ENCODE results near the gene LRRC1.
"Not testable (repeated sequence)": the region's sequence is repeated elsewhere in the genome, so short reads cannot be mapped to it uniquely, and the experiment has no call there.

Gene LRRC1

GRCh38 chr6:53768636-53769035 is 26.2 kb upstream of the LRRC1 start:
- Histone ChIP-seq H3K4me1 (ENCODE audit: insufficient read depth, low read length) (no peaks in the 10 kb centered on the region), H2AFZ (ENCODE audit: low read depth, low read length) (no peak overlapping the region)

GRCh38 chr6:53770780-53771249 is 24.0 kb upstream of the LRRC1 start:
- Histone ChIP-seq H3K27me3 (ENCODE audit: insufficient read depth, low read length) (no peaks in the 10 kb centered on the region), H3K4me1 (ENCODE audit: insufficient read depth, low read length) (no peaks in the 10 kb centered on the region), H2AFZ (ENCODE audit: low read depth, low read length) (no peak overlapping the region), H3K9me3 (ENCODE audit: low read length) (peaks cover 2% of the 10 kb centered on the region), H3K4me3 (ENCODE audit: low read length) (no peak overlapping the region), H3K36me3 (ENCODE audit: insufficient read depth, low read length) (no peaks in the 10 kb centered on the region)

More at GRCh38 chr6:53768636-53769035, 26.2 kb upstream of the LRRC1 start:
- H3K9me3 ChIP-seq (ENCODE audit: low read length): peaks cover 4% of the 10 kb centered on the region
- no peaks in the 10 kb centered on the region for H3K27me3 ChIP-seq (ENCODE audit: insufficient read depth, low read length)
- no peak overlapping the region for H3K4me3 ChIP-seq (ENCODE audit: low read length)
- H3K36me3 ChIP-seq (ENCODE audit: insufficient read depth, low read length): no peaks in the 10 kb centered on the region

- Histone ChIP-seq H3K4me3 (ENCODE audit: low read length) (no peak overlapping the region), H2AFZ (ENCODE audit: low read depth, low read length) (no peak overlapping the region), H3K9me3 (ENCODE audit: low read length) (peaks cover 2% of the 10 kb centered on the region), H3K36me3 (ENCODE audit: insufficient read depth, low read length) (no peaks in the 10 kb centered on the region), H3K27me3 (ENCODE audit: insufficient read depth, low read length) (no peaks in the 10 kb centered on the region), H3K4me1 (ENCODE audit: insufficient read depth, low read length) (no peaks in the 10 kb centered on the region)
These were observed 22.8 kb upstream of the LRRC1 start for GRCh38 chr6:53771785-53772624.

GRCh38 chr6:53773044-53773696 is 21.6 kb upstream of the LRRC1 start:
- H3K27me3 ChIP-seq (ENCODE audit: insufficient read depth, low read length): no peaks in the 10 kb centered on the region
- H3K36me3 ChIP-seq (ENCODE audit: insufficient read depth, low read length): no peaks in the 10 kb centered on the region
- no peaks in the 10 kb centered on the region for H3K4me1 ChIP-seq (ENCODE audit: insufficient read depth, low read length)
- H2AFZ ChIP-seq (ENCODE audit: low read depth, low read length): no peak overlapping the region
- no peak overlapping the region for H3K4me3 ChIP-seq (ENCODE audit: low read length)
- peaks cover 2% of the 10 kb centered on the region for H3K9me3 ChIP-seq (ENCODE audit: low read length)

DNA sequence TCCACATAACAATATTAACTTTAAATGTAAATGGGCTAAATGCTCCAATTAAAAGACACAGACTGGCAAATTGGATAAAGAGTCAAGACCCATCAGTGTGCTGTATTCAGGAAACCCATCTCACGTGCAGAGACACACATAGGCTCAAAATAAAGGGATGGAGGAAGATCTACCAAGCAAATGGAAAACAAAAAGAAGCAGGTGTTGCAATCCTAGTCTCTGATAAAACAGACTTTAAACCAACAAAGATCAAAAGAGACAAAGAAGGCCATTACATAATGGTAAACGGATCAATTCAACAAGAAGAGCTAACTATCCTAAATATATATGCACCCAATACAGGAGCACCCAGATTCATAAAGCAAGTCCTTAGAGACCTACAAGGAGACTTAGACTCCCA is 18.7 kb upstream of the LRRC1 start:
- not testable (repeated sequence) for H2AFZ ChIP-seq (ENCODE audit: low read depth, low read length); H3K9me3 ChIP-seq (ENCODE audit: low read length); H3K27me3 ChIP-seq (ENCODE audit: insufficient read depth, low read length); H3K4me3 ChIP-seq (ENCODE audit: low read length); H3K4me1 ChIP-seq (ENCODE audit: insufficient read depth, low read length); H3K36me3 ChIP-seq (ENCODE audit: insufficient read depth, low read length)

DNA sequence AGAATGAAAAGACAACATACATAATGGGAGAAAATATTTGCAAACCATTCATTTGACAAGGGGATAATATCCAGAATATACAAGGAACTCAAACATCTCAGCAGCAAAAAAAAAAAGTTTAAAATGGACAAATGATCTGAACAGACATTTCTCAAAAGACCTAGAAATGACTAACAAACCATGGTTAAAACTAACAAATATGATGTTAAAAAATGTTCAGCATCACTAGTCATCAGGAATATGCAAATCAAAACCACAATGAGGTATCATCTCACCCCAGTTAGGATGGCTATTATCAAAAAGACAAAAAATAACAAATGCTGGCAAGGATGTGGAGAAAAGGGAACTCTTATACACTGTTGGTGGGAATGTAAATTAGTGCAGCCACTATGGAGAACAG is 9.8 kb upstream of the LRRC1 start:
- H2AFZ ChIP-seq (ENCODE audit: low read depth, low read length); H3K4me1 ChIP-seq (ENCODE audit: insufficient read depth, low read length); H3K4me3 ChIP-seq (ENCODE audit: low read length); H3K27me3 ChIP-seq (ENCODE audit: insufficient read depth, low read length); H3K36me3 ChIP-seq (ENCODE audit: insufficient read depth, low read length); H3K9me3 ChIP-seq (ENCODE audit: low read length): not testable (repeated sequence)

- H3K4me1 ChIP-seq (ENCODE audit: insufficient read depth, low read length): no peaks in the 10 kb centered on the region
- no peak overlapping the region for H3K4me3 ChIP-seq (ENCODE audit: low read length)
- no peaks in the 10 kb centered on the region for H3K27me3 ChIP-seq (ENCODE audit: insufficient read depth, low read length)
- no peak overlapping the region for H2AFZ ChIP-seq (ENCODE audit: low read depth, low read length)
- H3K36me3 ChIP-seq (ENCODE audit: insufficient read depth, low read length): no peaks in the 10 kb centered on the region
- no peaks in the 10 kb centered on the region for H3K9me3 ChIP-seq (ENCODE audit: low read length)
These were observed 8.0 kb upstream of the LRRC1 start for GRCh38 chr6:53786832-53787231.

DNA sequence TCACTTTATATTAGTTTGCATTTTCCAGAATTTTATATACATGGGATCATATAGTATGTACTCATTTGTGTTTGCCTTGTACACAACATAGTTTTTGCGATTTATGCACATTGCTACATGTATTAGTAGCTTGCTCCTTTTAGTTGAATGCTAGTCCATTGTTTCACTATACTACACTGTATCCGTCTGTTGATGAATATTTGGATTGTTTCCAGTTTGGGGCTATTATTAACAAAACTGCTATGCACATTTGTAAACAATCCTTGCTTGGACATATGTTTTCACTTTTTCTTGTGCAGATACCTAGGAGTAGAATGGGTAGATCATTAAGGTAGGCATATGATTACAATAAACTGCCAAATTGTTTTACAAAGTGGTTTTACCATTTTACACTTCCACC is 3.9 kb upstream of the LRRC1 start:
- no peak overlapping the region for H3K4me3 ChIP-seq (ENCODE audit: low read length)
- H3K4me1 ChIP-seq (ENCODE audit: insufficient read depth, low read length): peaks cover 6% of the 10 kb centered on the region
- no peak overlapping the region for H2AFZ ChIP-seq (ENCODE audit: low read depth, low read length)
- H3K27me3 ChIP-seq (ENCODE audit: insufficient read depth, low read length): no peaks in the 10 kb centered on the region
- H3K36me3 ChIP-seq (ENCODE audit: insufficient read depth, low read length): no peaks in the 10 kb centered on the region
- H3K9me3 ChIP-seq (ENCODE audit: low read length): no peaks in the 10 kb centered on the region

DNA sequence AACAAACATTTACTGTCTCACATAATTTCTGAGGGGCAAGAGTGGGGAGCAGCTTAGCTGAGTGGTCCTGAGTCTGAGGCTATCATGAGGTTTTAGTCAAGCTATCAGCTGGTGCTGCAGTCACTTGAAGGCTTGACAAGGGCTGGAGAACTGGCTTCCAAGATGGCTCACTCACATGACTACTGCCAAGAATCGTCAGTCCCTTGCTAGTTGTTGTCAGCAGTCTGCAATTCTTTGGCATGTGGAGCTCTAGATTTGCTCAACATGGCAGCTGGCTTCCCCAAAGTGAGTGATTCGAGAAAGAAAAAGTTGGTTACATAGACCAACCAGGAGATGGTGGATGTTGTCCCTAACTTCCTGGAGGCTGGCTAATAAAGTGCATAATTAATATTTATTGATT is 2.8 kb upstream of the LRRC1 start:
- Histone ChIP-seq H3K4me3 (ENCODE audit: low read length) (no peak overlapping the region), H3K4me1 (ENCODE audit: insufficient read depth, low read length) (peaks cover 16% of the 10 kb centered on the region)

GRCh38 chr6:53792973-53793317 is 1.9 kb upstream of the LRRC1 start:
- Histone ChIP-seq H3K27me3 (ENCODE audit: insufficient read depth, low read length) (no peaks in the 10 kb centered on the region), H3K9me3 (ENCODE audit: low read length) (no peaks in the 10 kb centered on the region), H3K4me1 (ENCODE audit: insufficient read depth, low read length) (peaks cover 16% of the 10 kb centered on the region), H2AFZ (ENCODE audit: low read depth, low read length) (peak overlapping the region; percentile 90), H3K4me3 (ENCODE audit: low read length) (peak overlapping the region; percentile 63), H3K36me3 (ENCODE audit: insufficient read depth, low read length) (no peaks in the 10 kb centered on the region)

More for the DNA sequence above, 2.8 kb upstream of the LRRC1 start:
- Histone ChIP-seq H3K27me3 (ENCODE audit: insufficient read depth, low read length) (no peaks in the 10 kb centered on the region), H3K9me3 (ENCODE audit: low read length) (no peaks in the 10 kb centered on the region), H3K36me3 (ENCODE audit: insufficient read depth, low read length) (no peaks in the 10 kb centered on the region), H2AFZ (ENCODE audit: low read depth, low read length) (no peak overlapping the region)

- Histone ChIP-seq H3K4me1 (ENCODE audit: insufficient read depth, low read length) (peaks cover 16% of the 10 kb centered on the region), H3K27me3 (ENCODE audit: insufficient read depth, low read length) (no peaks in the 10 kb centered on the region), H3K36me3 (ENCODE audit: insufficient read depth, low read length) (no peaks in the 10 kb centered on the region), H2AFZ (ENCODE audit: low read depth, low read length) (peak overlapping the region; percentile 90), H3K9me3 (ENCODE audit: low read length) (no peaks in the 10 kb centered on the region), H3K4me3 (ENCODE audit: low read length) (peak overlapping the region; percentile 63)
These were observed 1.3 kb upstream of the LRRC1 start for GRCh38 chr6:53793318-53794136.

- H3K4me3 ChIP-seq (ENCODE audit: low read length): peak overlapping the region; percentile 63
- H2AFZ ChIP-seq (ENCODE audit: low read depth, low read length): peak overlapping the region; percentile 90
- H3K4me1 ChIP-seq (ENCODE audit: insufficient read depth, low read length): peaks cover 16% of the 10 kb centered on the region
- no peaks in the 10 kb centered on the region for H3K9me3 ChIP-seq (ENCODE audit: low read length)
- H3K36me3 ChIP-seq (ENCODE audit: insufficient read depth, low read length): no peaks in the 10 kb centered on the region
- no peaks in the 10 kb centered on the region for H3K27me3 ChIP-seq (ENCODE audit: insufficient read depth, low read length)
These were observed 577 bp upstream of the LRRC1 start for GRCh38 chr6:53794137-53794719.

DNA sequence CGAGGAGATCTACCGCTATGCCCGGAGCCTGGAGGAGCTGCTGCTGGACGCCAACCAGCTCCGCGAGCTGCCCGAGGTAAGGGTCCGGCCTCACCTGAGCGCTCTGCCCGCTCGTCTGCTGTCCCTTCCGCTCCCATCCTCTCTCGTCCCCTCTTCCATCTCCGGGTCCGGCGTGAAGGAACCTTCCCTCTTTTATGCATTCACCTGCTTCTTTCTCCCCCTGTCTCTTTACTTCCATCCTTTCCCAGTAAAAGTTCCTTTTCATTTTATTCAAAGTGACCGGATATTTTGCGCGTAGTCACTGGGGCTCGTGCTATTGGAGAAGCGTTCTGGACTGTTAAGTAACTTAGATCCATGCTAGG is 516 bp downstream of the LRRC1 start:
- H3K4me1 ChIP-seq (ENCODE audit: insufficient read depth, low read length): peaks cover 16% of the 10 kb centered on the region
- H2AFZ ChIP-seq (ENCODE audit: low read depth, low read length): peak overlapping the region; percentile 90
- no peaks in the 10 kb centered on the region for H3K27me3 ChIP-seq (ENCODE audit: insufficient read depth, low read length)
- H3K4me3 ChIP-seq (ENCODE audit: low read length): peak overlapping the region; percentile 63
- no peaks in the 10 kb centered on the region for H3K36me3 ChIP-seq (ENCODE audit: insufficient read depth, low read length)
- no peaks in the 10 kb centered on the region for H3K9me3 ChIP-seq (ENCODE audit: low read length)
